T-helper 1 cell treated with Interleukin-12 subunit alpha and Interleukin-12 subunit beta and Interleukin-4 antibody, amounts not matched to agents 30 ng/mL and 1 ng/mL, for 36 hours (primary cell): ENCODE data around the gene BAG2. TPM values are rescaled to one million over a fixed set of nuclear protein-coding genes. Genes with fewer than 3 reads are reported as not detected.

ENCODE experiments used
- intact Hi-C: fragments of 100-400 bp; cut with micrococcal nuclease; formaldehyde crosslinking; loops from one replicate; pipeline ENCODE4 v1.15.1; 2024
- total RNA-seq: library from RNA; stranded (reverse); gene quantifications from 2 replicates; pipeline ENCODE4 v1.2.3, GENCODE V29; 2022

The BAG2 gene
- total RNA-seq, result 8.4 and 8.8 TPM in 2 replicates

DNA sequence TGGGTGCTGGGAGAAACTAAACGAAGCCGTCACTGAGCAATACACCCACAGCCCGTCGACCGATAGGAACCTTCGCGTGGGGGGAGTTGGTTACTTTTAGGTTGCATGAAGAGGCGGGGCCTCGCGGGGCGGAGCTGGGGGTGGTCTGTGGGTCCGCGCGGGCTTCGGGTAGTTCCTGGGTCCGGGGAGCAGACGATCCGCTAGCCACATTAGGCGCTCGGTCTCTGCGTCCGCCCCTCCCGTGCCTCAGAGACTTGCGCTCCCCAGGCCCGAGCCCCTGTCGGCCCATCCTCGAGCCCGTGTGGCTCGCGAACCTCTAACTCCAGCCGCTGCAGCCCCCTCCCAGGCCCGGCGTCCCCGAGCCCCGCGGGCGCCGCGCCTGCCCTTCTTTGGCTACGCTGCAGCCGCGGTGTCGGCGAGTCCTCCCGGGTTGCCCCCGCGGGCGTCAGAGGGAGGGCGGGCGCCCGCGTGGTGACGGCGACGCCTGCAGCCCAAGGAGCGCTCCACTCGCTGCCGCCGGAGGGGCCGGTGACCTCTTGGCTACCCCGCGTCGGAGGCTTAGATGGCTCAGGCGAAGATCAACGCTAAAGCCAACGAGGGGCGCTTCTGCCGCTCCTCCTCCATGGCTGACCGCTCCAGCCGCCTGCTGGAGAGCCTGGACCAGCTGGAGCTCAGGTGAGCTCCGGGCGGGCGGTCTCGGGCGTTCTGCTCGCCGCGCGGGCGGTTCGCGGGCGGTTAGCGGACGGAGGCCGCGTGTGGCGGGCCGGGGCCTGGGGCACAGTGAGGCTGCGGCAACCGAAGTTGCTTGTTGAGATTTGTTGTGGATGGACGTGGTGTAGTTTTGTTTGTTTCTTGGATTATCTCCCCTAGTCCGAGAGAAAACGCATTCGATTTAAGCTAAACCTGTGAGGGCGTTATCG is at the start of gene BAG2:
TSS of gene BAG2 (plus strand) at position 191 of the 920 bp plus-strand sequence. CDS start at position 563, 372 bp downstream.
- intact Hi-C loops, result loop anchor here (1.0 to 2.0 kb wide), 8 partner anchors 24 to 322 kb away; partner anchors contain the start of genes BEND6, KIAA1586 and RAB23

GRCh38 chr6:57123111-57123510 is 49.0 kb upstream of the BAG2 start:
- intact Hi-C loops, result no loop called here

GRCh38 chr6:57127763-57128162 is 44.4 kb upstream of the BAG2 start:
- intact Hi-C loops, result no loop called here

DNA sequence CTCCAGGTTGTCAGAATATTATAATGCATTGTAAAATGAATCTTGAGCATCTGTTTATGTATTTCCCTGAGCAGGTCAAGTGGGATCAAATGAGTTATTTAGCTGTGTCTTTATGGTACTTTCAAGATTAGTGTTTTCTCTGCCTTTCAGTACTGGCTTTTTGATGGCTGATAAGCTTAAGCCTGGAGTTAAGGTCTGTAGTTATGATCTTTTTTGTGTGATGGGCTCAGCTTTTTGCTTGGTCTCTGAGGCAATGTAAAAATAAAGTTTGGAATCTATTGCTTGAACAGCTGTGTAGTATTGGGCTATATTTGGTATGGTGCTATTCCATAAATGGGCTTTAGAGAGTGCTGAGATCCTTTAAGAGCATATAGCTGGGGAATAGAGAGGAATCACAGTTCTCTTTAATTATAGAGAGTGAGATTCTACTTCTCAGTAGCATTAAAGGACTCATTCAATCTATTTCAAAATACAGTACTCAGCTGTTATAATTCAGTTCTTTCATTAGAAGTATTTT is 41.4 kb upstream of the BAG2 start:
- intact Hi-C loops, result no loop called here

- intact Hi-C loops, result no loop called here
Observed at GRCh38 chr6:57134954-57135353, 37.2 kb upstream of the BAG2 start.

DNA sequence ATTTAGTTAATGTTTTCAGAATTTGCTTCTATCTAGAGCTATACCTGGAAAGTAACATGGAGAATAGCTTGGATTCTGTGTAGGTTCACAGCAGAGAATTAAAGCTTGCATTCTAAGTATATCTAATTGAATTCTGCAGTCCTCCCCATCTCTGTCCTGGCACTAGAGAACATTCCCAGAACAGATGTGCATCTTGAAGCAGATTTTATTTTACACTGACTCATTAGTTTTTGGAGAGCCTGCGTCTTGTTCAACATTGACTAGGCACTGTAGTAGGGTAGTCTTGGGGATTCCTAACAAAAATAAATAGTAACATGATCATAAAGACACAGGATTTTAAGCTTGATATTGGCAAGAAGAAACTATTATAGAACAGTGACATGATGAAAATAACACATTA is 36.2 kb upstream of the BAG2 start:
- intact Hi-C loops, result loop anchor here (2.0 kb wide), 1 partner anchor 37 kb away; the partner anchor contains the start of gene BAG2

GRCh38 chr6:57137350-57137749 is 34.8 kb upstream of the BAG2 start:
- intact Hi-C loops, result loop anchor here (2.0 kb wide), 1 partner anchor 35 kb away; the partner anchor contains the start of gene BAG2

GRCh38 chr6:57138026-57138425 is 34.1 kb upstream of the BAG2 start:
- intact Hi-C loops, result no loop called here

DNA sequence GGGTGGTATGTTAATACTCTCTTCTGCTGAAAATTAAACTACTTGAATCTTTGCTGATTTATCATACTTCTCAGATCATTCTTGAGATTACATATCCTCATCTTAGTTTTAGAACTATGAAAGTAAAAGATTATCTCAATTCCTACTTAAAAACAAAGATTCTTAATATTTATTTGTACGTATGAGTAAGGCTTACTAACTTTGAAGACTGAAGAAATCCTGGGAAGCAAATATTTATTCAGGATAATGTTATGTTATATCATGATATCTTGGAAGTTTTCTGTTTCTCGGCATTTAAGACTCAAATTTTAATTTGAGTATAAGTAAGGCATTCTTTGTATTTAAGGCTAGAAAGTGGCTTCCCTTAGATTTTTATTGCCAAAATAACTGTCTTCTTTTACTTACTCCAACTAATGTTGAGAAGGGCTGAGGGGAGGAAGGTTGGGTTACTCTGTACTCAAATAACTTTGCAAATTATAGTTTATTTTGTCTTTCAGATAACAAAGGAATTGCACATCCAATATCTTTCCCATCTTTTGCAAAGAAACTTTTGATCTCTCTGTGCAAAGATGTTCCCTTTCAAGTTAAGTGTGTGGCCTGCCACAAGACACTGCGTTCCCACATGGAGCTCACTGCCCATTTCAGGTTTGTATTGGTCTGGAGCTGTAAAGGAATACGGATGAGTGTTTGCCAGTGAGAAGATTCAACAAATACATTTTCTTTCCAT is 30.5 kb upstream of the BAG2 start:
- intact Hi-C loops, result no loop called here

GRCh38 chr6:57142178-57142525 is 30.0 kb upstream of the BAG2 start:
- intact Hi-C loops, result no loop called here

DNA sequence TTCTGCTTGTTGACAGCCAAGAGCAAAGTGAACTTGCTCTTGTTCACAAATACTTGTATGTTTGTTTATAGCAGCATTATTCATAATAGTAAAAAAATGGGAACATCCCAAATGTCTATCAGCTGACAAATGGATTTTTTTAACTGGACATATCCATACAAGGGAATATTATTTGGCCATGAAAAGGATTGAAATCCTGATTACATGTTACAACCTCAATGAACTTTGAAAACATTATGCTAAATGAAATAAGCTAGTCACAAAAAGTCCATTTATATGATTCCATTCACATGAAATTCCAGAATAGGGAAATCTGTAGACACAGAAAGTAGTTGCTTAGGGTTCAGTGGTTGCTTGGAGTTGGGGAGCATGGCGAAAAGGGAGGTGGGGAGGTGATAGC is 28.4 kb upstream of the BAG2 start:
- intact Hi-C loops, result no loop called here

DNA sequence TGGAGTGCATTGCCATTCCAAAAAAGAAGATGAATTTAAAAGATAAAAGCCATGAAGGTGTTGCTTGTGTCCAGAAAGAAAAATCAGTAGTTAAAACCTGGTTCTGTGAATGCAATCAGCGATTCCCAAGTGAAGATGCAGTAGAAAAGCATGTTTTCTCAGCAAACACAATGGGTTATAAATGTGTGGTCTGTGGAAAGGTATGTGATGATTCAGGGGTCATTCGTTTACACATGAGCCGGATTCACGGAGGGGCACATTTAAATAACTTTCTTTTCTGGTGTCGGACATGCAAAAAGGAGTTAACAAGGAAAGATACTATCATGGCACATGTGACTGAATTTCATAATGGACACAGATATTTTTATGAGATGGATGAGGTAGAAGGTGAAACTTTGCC is 24.7 kb upstream of the BAG2 start:
- intact Hi-C loops, result loop anchor here (5.0 kb wide), 1 partner anchor 35 kb away; no protein-coding TSS in a partner anchor

DNA sequence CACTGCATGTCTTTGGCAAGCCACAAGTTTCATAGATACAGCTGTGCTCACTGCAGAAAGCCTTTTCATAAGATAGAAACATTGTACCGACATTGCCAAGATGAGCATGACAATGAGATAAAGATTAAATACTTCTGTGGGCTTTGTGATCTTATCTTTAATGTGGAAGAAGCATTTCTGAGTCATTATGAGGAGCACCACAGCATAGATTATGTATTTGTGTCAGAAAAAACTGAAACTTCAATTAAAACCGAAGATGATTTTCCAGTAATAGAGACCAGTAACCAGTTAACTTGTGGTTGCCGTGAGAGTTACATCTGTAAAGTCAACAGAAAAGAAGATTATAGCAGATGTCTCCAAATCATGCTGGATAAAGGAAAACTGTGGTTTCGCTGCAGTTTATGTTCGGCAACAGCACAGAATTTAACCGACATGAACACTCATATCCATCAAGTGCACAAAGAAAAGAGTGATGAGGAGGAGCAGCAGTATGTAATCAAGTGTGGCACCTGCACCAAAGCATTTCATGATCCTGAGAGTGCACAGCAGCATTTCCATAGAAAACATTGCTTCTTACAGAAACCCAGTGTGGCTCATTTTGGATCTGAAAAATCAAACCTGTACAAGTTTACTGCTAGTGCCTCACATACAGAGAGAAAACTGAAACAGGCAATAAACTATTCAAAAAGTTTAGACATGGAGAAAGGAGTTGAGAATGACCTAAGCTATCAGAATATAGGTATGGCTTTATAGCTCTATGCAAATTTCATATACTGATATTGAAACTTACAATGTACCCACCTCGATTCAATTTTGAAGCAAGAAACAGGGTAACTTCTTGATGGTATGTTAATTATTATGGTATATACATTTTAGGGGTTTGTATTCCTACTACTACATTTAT is 23.9 kb upstream of the BAG2 start:
- intact Hi-C loops, result loop anchor here (1.0 to 5.0 kb wide), 2 partner anchors 24 to 36 kb away; partner anchors contain the start of gene BAG2

GRCh38 chr6:57158658-57159057 is 13.5 kb upstream of the BAG2 start:
- intact Hi-C loops, result no loop called here

GRCh38 chr6:57159127-57159526 is 13.0 kb upstream of the BAG2 start:
- intact Hi-C loops, result no loop called here

GRCh38 chr6:57162028-57162427 is 10.1 kb upstream of the BAG2 start:
- intact Hi-C loops, result no loop called here

GRCh38 chr6:57162516-57162915 is 9.6 kb upstream of the BAG2 start:
- intact Hi-C loops, result no loop called here

DNA sequence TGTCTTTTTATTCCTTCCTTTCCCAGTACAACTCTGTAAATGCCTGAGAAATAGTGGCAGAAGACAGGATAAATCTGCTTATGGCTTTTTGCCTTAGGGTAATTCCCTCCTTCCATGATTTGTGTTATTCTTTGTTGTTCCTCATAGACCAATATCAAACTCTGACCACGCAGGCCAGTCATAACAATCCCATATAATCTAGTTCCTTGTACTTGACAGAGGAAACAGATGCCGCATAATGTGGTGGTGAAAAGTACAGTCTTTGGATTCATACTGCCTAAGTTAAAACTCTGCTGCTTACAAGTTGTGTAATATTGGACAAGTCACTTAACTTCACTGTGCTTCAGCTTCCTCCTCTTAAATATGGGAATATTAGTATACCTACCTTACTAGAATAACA is 8.2 kb upstream of the BAG2 start:
- intact Hi-C loops, result no loop called here

DNA sequence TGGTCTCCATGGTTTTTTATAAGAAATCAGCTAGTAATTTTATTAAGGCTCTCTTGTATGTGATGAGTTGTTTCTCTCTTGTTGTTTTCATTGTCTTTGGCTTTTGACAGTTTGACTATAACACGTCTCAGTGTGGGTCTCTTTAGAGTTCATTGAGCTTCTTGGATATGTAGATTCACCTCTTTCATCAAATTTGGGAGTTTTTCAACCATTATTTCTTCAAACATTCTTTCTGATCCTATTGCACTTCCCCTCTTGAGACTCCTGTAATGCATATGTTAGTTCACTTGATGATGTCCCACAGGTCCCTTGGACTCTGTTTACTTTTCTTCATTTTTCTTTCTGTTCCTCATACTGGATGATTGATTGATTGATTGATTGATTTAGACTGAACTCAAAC is 7.0 kb upstream of the BAG2 start:
- intact Hi-C loops, result no loop called here

- intact Hi-C loops, result loop anchor here (1.0 to 2.0 kb wide), 3 partner anchors 36 to 322 kb away; partner anchors contain the start of gene KIAA1586
Observed at GRCh38 chr6:57173056-57173885, 1.1 kb downstream of the BAG2 start.
